SK-N-SH treated with all-trans-retinoic acid at 6 μM for 48 hours (cell line): ENCODE results near the gene RUVBL2.

Source experiments
- ARNTL ChIP-seq: fragments of 450-650 bp; formaldehyde crosslinking; IDR thresholded peaks from 2 replicates; pipeline ENCODE4 v1.5.0; 2020; ENCODE audit warnings: low read depth, mild to moderate bottlenecking, moderate library complexity, borderline replicate concordance
- BACH2 ChIP-seq: fragments of 250-450 bp; sonication (Bioruptor Pico); IDR thresholded peaks from 2 replicates; pipeline ENCODE4 v1.9.0; 2021; ENCODE audit warnings: mild to moderate bottlenecking, borderline replicate concordance
- CSDC2 ChIP-seq: fragments of 250-450 bp; sonication (Bioruptor Pico); IDR thresholded peaks from 2 replicates; pipeline ENCODE4 v1.5.0; 2020; ENCODE audit warnings: mild to moderate bottlenecking, moderate library complexity
- ESRRG ChIP-seq: fragments of 250-450 bp; sonication (Bioruptor Pico); IDR thresholded peaks from 2 replicates; pipeline ENCODE4 v1.6.1; 2021; ENCODE audit warnings: mild to moderate bottlenecking
- PATZ1 ChIP-seq: fragments of 250-450 bp; sonication (Bioruptor Pico); IDR thresholded peaks from 2 replicates; pipeline ENCODE4 v1.8.0; 2020; ENCODE audit warnings: mild to moderate bottlenecking, moderate library complexity, borderline replicate concordance
- PPARA ChIP-seq: fragments of 250-450 bp; sonication (Bioruptor Pico); IDR thresholded peaks from 2 replicates; pipeline ENCODE4 v1.5.0; 2020; ENCODE audit warnings: mild to moderate bottlenecking, borderline replicate concordance
- RARB ChIP-seq: fragments of 250-450 bp; sonication (Bioruptor Pico); IDR thresholded peaks from 2 replicates; pipeline ENCODE4 v1.8.0; 2021; ENCODE audit warnings: mild to moderate bottlenecking, moderate library complexity
- TCF4 ChIP-seq: fragments of 250-450 bp; sonication (Bioruptor Pico); IDR thresholded peaks from 2 replicates; pipeline ENCODE4 v1.8.0; 2021; ENCODE audit warnings: mild to moderate bottlenecking, moderate library complexity, borderline replicate concordance
- TOX ChIP-seq: fragments of 250-450 bp; sonication (Bioruptor Pico); IDR thresholded peaks from 2 replicates; pipeline ENCODE4 v1.8.0; 2021; ENCODE audit warnings: mild to moderate bottlenecking, moderate library complexity, borderline replicate concordance
- TSHZ2 ChIP-seq: fragments of 250-450 bp; sonication (Bioruptor Pico); IDR thresholded peaks from 2 replicates; pipeline ENCODE4 v1.5.0; 2020; ENCODE audit warnings: mild to moderate bottlenecking, moderate library complexity
- ZFP3 ChIP-seq: fragments of 250-450 bp; sonication (Bioruptor Pico); IDR thresholded peaks from 2 replicates; pipeline ENCODE4 v1.5.0; 2020; ENCODE audit warnings: mild to moderate bottlenecking, moderate library complexity
- ZFP30 ChIP-seq: fragments of 450-650 bp; formaldehyde crosslinking; IDR thresholded peaks from 2 replicates; pipeline ENCODE4 v1.5.0; 2022; ENCODE audit warnings: mild to moderate bottlenecking, moderate library complexity
- ZNF70 ChIP-seq: fragments of 450-650 bp; formaldehyde crosslinking; IDR thresholded peaks from 2 replicates; pipeline ENCODE4 v1.5.0; 2020; ENCODE audit warnings: mild to moderate bottlenecking, moderate library complexity

- TF ChIP-seq BACH2 (CRISPR knock-in tag) (no peak), PATZ1 (CRISPR knock-in tag) (no peak), ARNTL (no peak), ZFP3 (CRISPR knock-in tag) (no peak), CSDC2 (CRISPR knock-in tag) (no peak), PPARA (no peak), RARB (CRISPR knock-in tag) (no peak), TCF4 (CRISPR knock-in tag) (no peak), TSHZ2 (CRISPR knock-in tag) (no peak), TOX (CRISPR knock-in tag) (no peak), ZFP30 (CRISPR knock-in tag) (no peak), ESRRG (CRISPR knock-in tag) (no peak), ZNF70 (CRISPR knock-in tag) (no peak)
Observed at GRCh38 chr19:48945415-48945814, 48.3 kb upstream of the RUVBL2 start.
